LoVo (cell line): ENCODE results near the gene LONRF2.

Experiments used
- DNase-seq: peaks from one replicate; pipeline ENCODE4 v3.0.0-alpha.2; 2016; ENCODE audit warnings: low spot score

Gene LONRF2

GRCh38 chr2:100301881-100302584 is 20.3 kb downstream of the LONRF2 start:
- DNase-seq: no peak

DNA sequence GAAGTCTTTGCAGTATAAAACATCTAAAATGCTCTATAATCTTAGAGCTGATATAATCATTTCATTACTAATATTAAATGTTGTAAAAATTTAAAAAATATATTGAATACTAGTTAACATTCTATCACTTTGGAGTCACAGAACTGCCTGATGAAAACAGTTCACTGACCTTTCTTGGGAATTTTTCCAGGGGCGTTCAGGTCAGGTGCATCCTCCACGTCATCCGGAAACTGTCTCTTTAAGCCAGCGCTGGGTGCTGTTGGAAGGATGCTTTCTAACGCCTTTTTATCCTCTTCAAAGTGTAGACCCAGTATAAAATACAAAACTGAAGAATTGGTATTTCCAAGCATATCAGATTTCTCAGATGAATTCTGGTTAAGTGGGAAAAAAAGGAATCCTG is 22.8 kb downstream of the LONRF2 start:
- DNase-seq: no peak

- DNase-seq: no peak
Observed at GRCh38 chr2:100297511-100297910, 24.8 kb downstream of the LONRF2 start.

DNA sequence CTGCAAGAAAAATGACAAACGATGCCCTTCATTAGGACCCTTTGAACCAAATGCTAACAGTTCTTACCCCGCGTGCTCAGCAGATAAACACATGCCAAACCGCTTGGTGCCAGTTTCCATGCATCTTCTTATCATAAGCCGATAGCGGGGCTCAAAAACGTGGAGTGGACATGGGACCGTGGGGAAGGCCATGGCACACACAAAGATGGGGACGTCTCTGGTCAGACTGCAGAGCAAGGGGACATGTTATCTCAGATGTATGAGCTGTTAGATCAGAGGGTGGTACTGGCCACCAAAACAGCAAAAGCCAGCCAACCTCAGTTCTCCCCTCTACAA is 28.2 kb downstream of the LONRF2 start:
- no peak for DNase-seq

- no peak for DNase-seq
Observed at GRCh38 chr2:100293341-100294161, 28.8 kb downstream of the LONRF2 start.

- DNase-seq: peak; percentile 29
Observed at GRCh38 chr2:100292022-100292580, 30.2 kb downstream of the LONRF2 start.

DNA sequence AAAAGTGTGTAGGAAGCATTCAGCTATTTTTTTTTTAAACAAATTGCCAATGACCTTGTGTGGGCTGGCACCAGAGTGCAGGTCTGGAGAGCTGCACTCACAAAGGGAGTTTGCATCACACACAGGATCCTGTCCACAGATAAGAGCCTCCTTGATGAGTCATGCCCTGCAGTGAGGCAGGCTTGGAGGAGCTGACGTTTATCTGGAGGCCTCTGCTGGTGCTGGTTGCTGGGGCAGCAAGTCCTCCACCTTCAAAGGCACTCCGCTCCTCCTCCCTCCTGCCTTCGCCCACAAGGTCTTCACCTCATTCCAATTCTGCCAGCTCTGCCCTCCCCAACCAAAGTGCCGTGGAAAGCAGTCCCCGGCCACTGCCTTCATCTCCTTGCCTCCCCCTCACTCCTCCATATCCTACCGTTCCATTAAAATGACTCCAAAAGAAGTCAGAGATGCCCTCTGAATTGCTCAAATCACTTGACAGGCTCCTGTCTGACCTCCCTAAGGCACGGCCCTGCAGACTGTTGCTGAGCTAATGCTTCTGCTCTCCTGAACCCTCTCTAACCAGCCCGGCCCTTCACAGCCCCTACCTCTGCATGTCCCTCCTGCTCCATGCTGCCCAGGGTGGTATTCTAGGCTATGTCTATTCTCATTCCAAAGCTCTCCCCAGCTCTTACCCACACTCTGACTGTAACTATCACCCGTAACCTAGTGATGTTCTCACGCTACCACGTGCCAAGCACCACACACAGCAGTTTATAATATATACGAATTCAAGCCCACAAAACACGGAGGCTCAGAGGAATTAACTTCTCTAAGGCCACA is 30.9 kb downstream of the LONRF2 start:
- peak; percentile 36 for DNase-seq

- no peak for DNase-seq
Observed at GRCh38 chr2:100290718-100291151, 31.6 kb downstream of the LONRF2 start.

DNA sequence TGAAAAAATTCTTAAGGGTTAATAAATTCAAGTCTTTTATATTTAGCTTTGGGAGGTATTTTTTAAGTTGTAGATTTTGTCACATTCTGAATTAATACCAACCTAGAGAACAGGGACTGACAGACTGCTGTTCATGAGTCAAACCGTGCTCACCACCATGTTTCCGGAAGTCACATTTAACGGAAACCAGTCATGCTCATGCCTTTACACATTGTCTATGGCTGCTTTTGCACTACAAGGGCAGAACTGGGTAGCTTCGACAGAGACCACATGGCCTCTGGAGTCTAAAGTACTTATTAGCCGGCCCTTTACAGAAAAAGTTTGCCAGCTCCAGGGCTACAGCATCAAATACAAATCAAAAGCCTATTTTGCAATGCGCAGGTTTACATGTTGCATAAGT is 33.3 kb downstream of the LONRF2 start:
- DNase-seq: no peak

GRCh38 chr2:100286318-100286717 is 36.0 kb downstream of the LONRF2 start:
- DNase-seq: no peak

DNA sequence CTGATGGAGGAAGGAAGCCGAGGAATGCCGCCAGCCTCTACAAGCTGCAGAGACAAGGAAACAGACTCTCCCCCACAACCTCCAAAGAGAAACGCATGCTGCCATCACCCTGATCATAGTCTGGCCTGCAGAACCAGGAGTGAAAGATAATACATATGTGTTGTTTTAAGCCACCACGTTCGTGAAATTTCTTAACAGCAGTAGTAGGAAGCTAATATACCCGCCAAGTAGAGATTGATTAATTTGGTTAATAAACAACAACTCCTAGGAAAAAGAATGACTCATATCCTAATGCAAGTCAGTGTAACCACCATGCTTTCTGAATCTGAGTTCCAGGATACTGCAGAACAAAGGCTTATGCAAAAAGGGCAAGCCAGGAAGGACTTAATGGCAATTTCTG is 36.6 kb downstream of the LONRF2 start:
- no peak for DNase-seq

GRCh38 chr2:100285011-100285410 is 37.3 kb downstream of the LONRF2 start:
- no peak for DNase-seq

- DNase-seq: no peak
Observed at GRCh38 chr2:100283724-100284501, 38.4 kb downstream of the LONRF2 start.

- DNase-seq: no peak
Observed at GRCh38 chr2:100281521-100282438, 40.5 kb downstream of the LONRF2 start.

DNA sequence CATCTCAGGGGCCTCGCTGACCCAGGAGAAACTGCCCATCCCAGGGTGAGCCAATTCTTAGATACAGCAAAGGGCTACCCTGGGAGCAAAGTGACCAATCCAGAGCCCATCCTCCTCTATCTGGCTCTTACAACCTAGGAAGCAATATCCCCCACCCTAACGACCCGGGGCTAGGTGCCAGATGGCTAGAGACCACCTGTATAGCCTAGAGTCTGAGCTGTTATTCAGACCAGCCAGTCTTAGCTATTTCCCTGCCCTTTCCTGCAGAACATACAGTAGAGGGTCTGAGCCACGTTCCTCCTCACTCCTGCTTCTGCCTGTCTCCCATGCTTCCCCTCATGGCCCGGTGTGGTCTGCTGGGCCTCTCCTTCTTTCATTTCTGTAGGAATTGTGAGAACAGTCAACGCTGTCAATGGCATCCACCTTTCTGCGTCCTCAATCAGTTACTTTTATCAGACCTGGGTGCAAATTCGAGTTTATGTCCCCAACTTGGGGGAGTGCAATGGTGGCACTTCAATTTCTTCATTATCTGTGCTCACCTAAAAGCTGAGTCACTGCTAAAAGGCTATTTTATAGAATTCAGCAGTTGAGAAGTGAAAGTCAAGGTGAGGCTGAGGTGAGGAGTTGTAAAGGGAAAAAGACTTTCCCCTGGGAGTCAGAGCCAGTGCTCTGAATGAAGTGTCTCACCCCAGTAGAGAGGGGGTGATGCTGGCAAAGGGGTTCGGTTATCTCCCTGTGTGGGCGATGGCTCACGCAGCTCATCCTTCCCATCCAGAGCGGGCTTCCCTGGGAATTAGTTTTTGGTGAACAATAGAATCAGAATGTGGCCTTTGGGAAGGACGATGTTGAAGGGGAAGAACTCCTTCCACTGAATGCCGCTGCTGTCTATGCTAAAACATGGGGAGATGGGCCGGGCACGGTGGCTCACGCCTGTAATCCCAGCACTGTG is 42.4 kb downstream of the LONRF2 start:
- no peak for DNase-seq

DNA sequence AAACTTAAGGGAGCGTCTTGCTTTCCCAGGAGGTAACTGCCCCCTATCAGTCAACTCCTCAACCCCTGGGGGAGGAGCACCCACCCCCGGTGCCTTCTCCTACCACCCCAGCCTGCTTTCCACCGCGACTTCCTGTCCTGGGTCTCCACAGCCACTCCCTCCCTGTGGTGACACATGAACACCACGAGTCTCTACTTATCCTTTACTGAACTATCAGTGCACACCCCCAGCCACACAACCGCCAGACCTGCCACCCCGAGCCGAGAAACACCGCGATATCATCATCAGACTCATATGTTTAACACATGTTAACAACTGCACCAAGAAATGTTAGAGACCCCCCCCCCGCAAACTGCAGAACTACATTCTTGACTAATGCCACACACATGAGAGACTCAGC is 43.3 kb downstream of the LONRF2 start:
- DNase-seq: no peak

DNA sequence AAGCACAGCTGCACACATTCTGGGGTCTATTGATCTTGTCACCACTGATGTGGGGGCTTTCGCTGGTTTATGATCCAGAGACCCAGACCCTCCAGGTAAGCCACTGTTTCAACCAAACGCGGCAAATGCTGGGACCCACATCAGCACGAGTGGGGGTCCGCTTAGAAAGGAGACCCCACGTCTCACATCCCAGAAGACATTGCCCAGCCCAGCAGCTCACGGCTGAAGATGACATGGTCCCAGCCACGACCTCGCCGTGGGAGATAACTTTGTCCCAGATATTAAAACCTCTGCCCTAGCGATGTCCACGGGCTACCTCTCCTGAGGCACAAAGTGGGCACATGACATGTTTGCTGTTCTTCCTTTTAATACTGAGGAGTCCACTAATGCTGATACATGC is 43.8 kb downstream of the LONRF2 start:
- no peak for DNase-seq

- no peak for DNase-seq
Observed at GRCh38 chr2:100277540-100278207, 44.6 kb downstream of the LONRF2 start.

DNA sequence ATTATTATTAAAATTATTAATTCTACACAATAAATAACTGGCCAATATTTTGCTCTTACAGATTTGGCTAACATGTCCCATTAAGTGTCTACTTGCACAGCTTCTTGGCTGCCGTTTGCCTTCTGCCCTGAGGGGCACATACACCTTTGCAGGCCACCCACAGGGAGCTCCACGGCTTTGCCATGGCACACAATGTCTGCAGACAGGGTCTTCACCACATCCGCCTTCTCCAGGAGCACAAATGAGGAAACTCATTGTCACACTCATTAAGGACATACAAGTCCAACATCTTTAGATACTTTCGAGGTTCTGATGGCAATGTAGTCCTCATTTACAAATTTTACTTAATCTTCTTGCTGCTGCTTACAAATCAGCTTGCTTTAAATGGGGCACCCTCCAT is 45.6 kb downstream of the LONRF2 start:
- no peak for DNase-seq
